Thyroid gland (tissue), 4 donors: ENCODE data around the gene KCNMA1. TPM values are rescaled to one million over a fixed set of nuclear protein-coding genes. Genes with fewer than 3 reads are reported as not detected.

Experiments
- DNase-seq, 2 donors: peaks; one replicate each; pipeline ENCODE4 v3.0.0-alpha.2; 2019
- H3K27ac ChIP-seq, 3 donors: fragments of 200-600 bp; sonication (generic); 1 replicate in 2 of 3; 2 replicates in 1 of 3; pipeline ENCODE4 v1.5.1; 2016 to 2019; ENCODE audit warnings: mild to moderate bottlenecking in 1 of 3, moderate library complexity in 1 of 3
- H3K27me3 ChIP-seq: fragments of 200-600 bp; sonication (generic); one replicate; pipeline ENCODE4 v1.5.1; 2019
- H3K36me3 ChIP-seq, 2 donors: fragments of 200-600 bp; sonication (generic); one replicate each; pipeline ENCODE4 v1.5.1; 2016 to 2019
- H3K4me1 ChIP-seq, 2 donors: fragments of 200-600 bp; sonication (generic); one replicate each; pipeline ENCODE4 v1.5.1; 2017 to 2019
- H3K4me3 ChIP-seq, 3 donors: fragments of 200-600 bp; sonication (generic); replicated peaks in 1 of 3; 1 replicate in 2 of 3; 2 replicates in 1 of 3; pipeline ENCODE4 v1.5.1; 2016; ENCODE audit warnings: mild to moderate bottlenecking in 1 of 3
- H3K9me3 ChIP-seq: fragments of 200-600 bp; sonication (generic); one replicate; pipeline ENCODE4 v1.5.1; 2017
- POLR2A ChIP-seq, 2 donors: fragments of 450-650 bp; IDR thresholded peaks; one replicate each; pipeline ENCODE4 v1.6.1; 2017; ENCODE audit warnings: antibody characterized with exemption in 2 of 2, mild to moderate bottlenecking in 2 of 2, moderate library complexity in 1 of 2
- WGBS, 2 donors: methylation state at CpG; one replicate each; pipeline ENCODE4 v1.1.5; 2017; 5-methylcytosine and 5-hydroxymethylcytosine counted together
- intact Hi-C: fragments of 100-400 bp; cut with DNase I; formaldehyde crosslinking; loops from one replicate; pipeline ENCODE4 v1.15.1; 2023
- total RNA-seq, 4 donors: library from RNA; depleted of rRNA; stranded (reverse); fragments of >200 nt; gene quantifications; one replicate each; pipeline ENCODE4 v1.2.3, GENCODE V29; 2016
- TF ChIP-seq, protein P1 (sequence below), 6 experiments: fragments of 200-600 bp in 3 of 6; fragments of 450-650 bp in 3 of 6; sonication (generic) in 3 of 6; IDR thresholded peaks; one replicate each; pipeline ENCODE4 v1.5.1; 2016 to 2019; ENCODE audit warnings: antibody characterized with exemption in 6 of 6, mild to moderate bottlenecking in 2 of 6, inconsistent platforms in 1 of 6, moderate library complexity in 1 of 6

Gene KCNMA1
- total RNA-seq, 4 donors from 2014 or later = 2.5 to 5.1 (median 3.6) TPM

DNA sequence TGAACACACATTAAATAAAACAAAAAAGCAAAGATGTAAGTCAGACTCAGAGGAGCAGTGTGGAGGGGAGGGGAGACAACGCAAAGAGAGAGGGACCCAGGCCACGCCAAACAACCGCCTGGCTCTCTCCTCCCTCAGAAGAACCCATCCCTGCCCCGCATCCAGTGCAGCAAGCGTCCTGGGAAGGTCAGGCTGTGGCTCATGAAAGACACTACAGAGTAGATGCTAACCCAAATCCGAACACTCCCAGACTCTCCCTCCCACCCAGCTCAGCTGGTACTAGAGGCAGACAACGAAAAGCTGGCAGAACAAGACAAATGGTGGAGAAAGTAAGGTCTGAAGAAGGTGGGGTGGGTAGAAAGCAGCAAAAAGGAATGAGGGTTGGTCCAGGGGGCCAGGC, 39.0 kb downstream of the KCNMA1 start:
- intact Hi-C loops = no loop called here
- Histone ChIP-seq H3K27ac (no peak overlapping the region), H3K9me3 (no peaks in the 10 kb centered on the region), H3K27me3 (no peaks in the 10 kb centered on the region), H3K4me3 (no peak overlapping the region), H3K4me1 (no peaks in the 10 kb centered on the region), H3K36me3 (no peaks in the 10 kb centered on the region)
- DNase-seq = no peak
- 71 to 79% methylated on average over 7 of the region's 7 CpGs for WGBS, 2 donors
- no peak for TF ChIP-seq POLR2A (IDR thresholded peaks at IDR 0.05)
- TF ChIP-seq, protein P1, sequence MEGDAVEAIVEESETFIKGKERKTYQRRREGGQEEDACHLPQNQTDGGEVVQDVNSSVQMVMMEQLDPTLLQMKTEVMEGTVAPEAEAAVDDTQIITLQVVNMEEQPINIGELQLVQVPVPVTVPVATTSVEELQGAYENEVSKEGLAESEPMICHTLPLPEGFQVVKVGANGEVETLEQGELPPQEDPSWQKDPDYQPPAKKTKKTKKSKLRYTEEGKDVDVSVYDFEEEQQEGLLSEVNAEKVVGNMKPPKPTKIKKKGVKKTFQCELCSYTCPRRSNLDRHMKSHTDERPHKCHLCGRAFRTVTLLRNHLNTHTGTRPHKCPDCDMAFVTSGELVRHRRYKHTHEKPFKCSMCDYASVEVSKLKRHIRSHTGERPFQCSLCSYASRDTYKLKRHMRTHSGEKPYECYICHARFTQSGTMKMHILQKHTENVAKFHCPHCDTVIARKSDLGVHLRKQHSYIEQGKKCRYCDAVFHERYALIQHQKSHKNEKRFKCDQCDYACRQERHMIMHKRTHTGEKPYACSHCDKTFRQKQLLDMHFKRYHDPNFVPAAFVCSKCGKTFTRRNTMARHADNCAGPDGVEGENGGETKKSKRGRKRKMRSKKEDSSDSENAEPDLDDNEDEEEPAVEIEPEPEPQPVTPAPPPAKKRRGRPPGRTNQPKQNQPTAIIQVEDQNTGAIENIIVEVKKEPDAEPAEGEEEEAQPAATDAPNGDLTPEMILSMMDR (IDR thresholded peaks at IDR 0.05) = no peak

- H3K4me3 ChIP-seq = no peak overlapping the region
- no peaks in the 10 kb centered on the region for H3K4me1 ChIP-seq
- TF ChIP-seq POLR2A (IDR thresholded peaks at IDR 0.05) = no peak
- TF ChIP-seq, protein P1 (IDR thresholded peaks at IDR 0.05) = no peak
- no peaks in the 10 kb centered on the region for H3K27me3 ChIP-seq
- no peaks in the 10 kb centered on the region for H3K9me3 ChIP-seq
- H3K36me3 ChIP-seq = no peaks in the 10 kb centered on the region
- H3K27ac ChIP-seq = no peak overlapping the region
- intact Hi-C loops = no loop called here
- no peak for DNase-seq
Measured at GRCh38 chr10:77597560-77597959, 40.0 kb downstream of the KCNMA1 start.

- Histone ChIP-seq H3K4me1 (no peaks in the 10 kb centered on the region), H3K9me3 (no peaks in the 10 kb centered on the region), H3K4me3 (no peak overlapping the region), H3K27me3 (no peaks in the 10 kb centered on the region), H3K27ac (no peak overlapping the region), H3K36me3 (no peaks in the 10 kb centered on the region)
- DNase-seq = no peak
- intact Hi-C loops = no loop called here
- TF ChIP-seq, protein P1 (IDR thresholded peaks at IDR 0.05) = no peak
- TF ChIP-seq POLR2A (IDR thresholded peaks at IDR 0.05) = no peak
- 83 to 86% methylated on average over 4 of the region's 4 CpGs for WGBS, 2 donors
Measured at GRCh38 chr10:77594471-77594783, 43.2 kb downstream of the KCNMA1 start.

GRCh38 chr10:77593771-77594470, 43.7 kb downstream of the KCNMA1 start:
- WGBS, 2 donors = 83 to 86% methylated on average over 7 of the region's 7 CpGs
- intact Hi-C loops = no loop called here

DNA sequence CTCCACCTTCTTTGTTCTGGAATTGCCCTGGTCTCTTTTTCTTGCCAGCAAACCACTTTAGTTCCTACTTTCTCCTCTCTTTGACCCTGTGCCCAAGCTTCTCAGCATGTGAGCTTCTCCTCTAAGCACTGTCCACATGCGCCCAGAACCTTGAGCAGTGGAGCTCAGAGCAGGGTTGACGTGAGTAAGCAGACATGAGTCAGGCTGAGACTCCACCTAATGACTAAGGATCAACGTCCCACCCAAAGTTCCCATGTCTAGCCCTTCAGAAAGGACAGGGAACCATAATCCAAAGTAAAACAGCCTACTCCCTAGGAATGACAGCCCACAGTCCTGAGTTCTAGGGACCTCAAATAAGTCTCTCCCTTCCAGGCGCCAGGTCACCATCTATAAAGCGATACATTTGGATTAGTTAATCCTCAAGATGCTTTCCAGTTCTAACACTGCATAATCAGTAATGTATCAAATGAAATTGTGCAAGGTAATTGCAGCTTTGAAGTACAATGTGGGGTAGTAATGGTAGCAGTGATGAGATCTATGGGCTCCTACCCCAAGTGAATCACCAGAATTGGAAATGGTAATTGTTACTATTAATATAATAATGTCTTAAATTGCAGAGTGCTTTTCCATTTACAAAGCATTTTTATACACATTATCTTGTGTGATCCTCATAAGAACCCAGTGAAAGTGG, 44.5 kb downstream of the KCNMA1 start:
- DNase-seq = no peak
- Histone ChIP-seq H3K36me3 (no peaks in the 10 kb centered on the region), H3K9me3 (no peaks in the 10 kb centered on the region), H3K4me3 (no peak overlapping the region), H3K27me3 (no peaks in the 10 kb centered on the region), H3K4me1 (no peaks in the 10 kb centered on the region), H3K27ac (no peak overlapping the region)
- TF ChIP-seq POLR2A (IDR thresholded peaks at IDR 0.05) = no peak
- TF ChIP-seq, protein P1 (IDR thresholded peaks at IDR 0.05) = no peak
- intact Hi-C loops = no loop called here
- 69 to 94% methylated on average over 5 of the region's 5 CpGs for WGBS, 2 donors

More at GRCh38 chr10:77593771-77594470, 43.7 kb downstream of the KCNMA1 start:
- Histone ChIP-seq H3K9me3 (no peaks in the 10 kb centered on the region), H3K27ac (no peak overlapping the region), H3K4me1 (no peaks in the 10 kb centered on the region), H3K36me3 (no peaks in the 10 kb centered on the region), H3K4me3 (no peak overlapping the region), H3K27me3 (no peaks in the 10 kb centered on the region)
- no peak for DNase-seq
- TF ChIP-seq POLR2A (IDR thresholded peaks at IDR 0.05) = no peak
- TF ChIP-seq, protein P1 (IDR thresholded peaks at IDR 0.05) = no peak
